Pancreas (tissue), 10 donors: ENCODE results near the gene NLGN1. TPM values are rescaled to one million over a fixed set of nuclear protein-coding genes. Genes with fewer than 3 reads are reported as not detected.

ENCODE experiments used
- ATAC-seq, 4 donors: fragments of 200-7000 bp; cut with Tn5 transposase; one replicate each; pipeline versions ENCODE4 v1.8.0 to v1.9.1; 2020; ENCODE audit warnings: mild to moderate bottlenecking in 4 of 4, moderate library complexity in 4 of 4
- DNase-seq, 6 donors: peaks; one replicate each; pipeline ENCODE4 v3.0.0-alpha.2; 2020
- FAIRE-seq: peaks from 2 replicates; lab custom pipeline; 2012; peaks lifted over from hg19 to GRCh38; lab: Jason Lieb, UNC
- H3K27ac ChIP-seq, 4 donors: fragments of 200-600 bp; sonication (generic); 1 replicate in 3 of 4; 2 replicates in 1 of 4; pipeline versions ENCODE4 v1.5.0 to v1.8.0; 2020
- H3K27me3 ChIP-seq, 4 donors: fragments of 200-600 bp; one replicate each; pipeline ENCODE4 v1.8.0; 2021
- H3K36me3 ChIP-seq, 3 donors: fragments of 200-600 bp; sonication (generic) in 1 of 3; one replicate each; pipeline versions ENCODE4 v1.5.0 to v1.8.0; 2020 to 2021
- H3K4me1 ChIP-seq, 3 donors: fragments of 200-600 bp; one replicate each; pipeline ENCODE4 v1.8.0; 2021
- H3K4me3 ChIP-seq, 4 donors: fragments of 200-600 bp; sonication (generic) in 2 of 4; one replicate each; pipeline versions ENCODE4 v1.5.0 to v1.8.0; 2020 to 2021
- H3K9me3 ChIP-seq, 4 donors: fragments of 200-600 bp; one replicate each; pipeline ENCODE4 v1.8.0; 2021
- CTCF ChIP-seq, 4 donors: fragments of 200-600 bp; sonication (generic) in 3 of 4; IDR thresholded peaks; one replicate each; pipeline versions ENCODE4 v1.5.0 to v1.8.0; 2021; ENCODE audit warnings: antibody characterized with exemption in 4 of 4
- WGBS, 2 donors: extraction: QIAGEN DNeasy Blood & Tissue Kit; methylation state at CpG; one replicate each; pipeline ENCODE4 v1.1.7; 2013; 5-methylcytosine and 5-hydroxymethylcytosine counted together
- intact Hi-C, 3 donors: fragments of 100-400 bp; cut with DNase I; formaldehyde crosslinking; loops; one replicate each; pipeline versions ENCODE4 v1.11.1 to v1.14.2; 2022
- polyA plus RNA-seq, 2 donors: library from polyadenylated mRNA; stranded (reverse); fragments of 200-250 nt; gene quantifications; one replicate each; pipeline ENCODE4 v1.2.3, GENCODE V29; 2013
- total RNA-seq, 6 donors: library from RNA; stranded (reverse); fragmentation: NEBNext Ultra II Directional in 4 of 6; extraction: Animal tissue kit (Norgen Biotek cat#: 25700) in 4 of 6; gene quantifications; one replicate each; pipeline versions ENCODE4 v1.2.1 to v1.2.4, GENCODE V29; 2021 to 2023
- donor health status: healthy with polysubstance abuse.
- donor health status: DM: no; HTN: no; CAD: no; lungs with moderate emphysema.
- donor health status: DM: no; HTN: no; CAD: no.
- donor health status: control.
- donor health status: control.
- donor health status: Bipolar disorder and iron deficiency.
- donor health status: DM: yes; HTN: yes; CAD: no.
- donor health status: DM: no; HTN: no; CAD: no.
- donor health status: DM: no; HTN: no; CAD: no.
- donor health status: DM: yes; HTN: yes; CAD: no.

Gene NLGN1
- total and polyA plus RNA-seq, 8 donors: 0.49 to 2.3 (median 0.84) TPM

DNA sequence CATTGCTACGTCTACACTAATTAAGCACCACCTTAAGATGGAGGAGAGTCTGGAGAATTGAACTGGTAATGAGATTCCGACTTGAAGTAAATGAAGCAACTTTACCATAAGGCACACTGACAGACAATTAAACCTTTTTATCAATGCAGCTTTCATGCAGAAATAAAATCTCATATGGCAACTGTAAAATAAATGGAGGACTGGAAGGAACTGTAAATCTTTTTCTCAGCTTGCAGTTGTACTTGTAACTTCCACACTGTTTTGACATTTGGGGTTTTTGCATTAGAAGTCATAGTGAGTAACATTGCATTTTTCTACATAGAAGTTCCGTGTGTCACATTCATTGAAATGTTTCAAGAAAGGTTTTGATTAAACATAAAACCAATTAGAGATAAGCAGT, 705.3 kb downstream of the NLGN1 start:
- H3K4me3 ChIP-seq: no peak overlapping the region
- intact Hi-C loops: no loop called here
- no peaks in the 10 kb centered on the region for H3K4me1 ChIP-seq
- no peaks in the 10 kb centered on the region for H3K27me3 ChIP-seq
- DNase-seq (no peak), FAIRE-seq (no peak), ATAC-seq (no peak)
- no peaks in the 10 kb centered on the region for H3K36me3 ChIP-seq
- TF ChIP-seq CTCF (IDR thresholded peaks at IDR 0.05): no peak
- H3K9me3 ChIP-seq: no peaks in the 10 kb centered on the region
- WGBS, 2 donors: 47 to 62% methylated on average over 3 of the region's 3 CpGs
- no peak overlapping the region for H3K27ac ChIP-seq

- TF ChIP-seq CTCF (IDR thresholded peaks at IDR 0.05): no peak
- Histone ChIP-seq H3K4me1 (no peaks in the 10 kb centered on the region), H3K36me3 (no peaks in the 10 kb centered on the region), H3K4me3 (no peak overlapping the region), H3K27me3 (no peaks in the 10 kb centered on the region), H3K27ac (no peak overlapping the region), H3K9me3 (no peaks in the 10 kb centered on the region)
- FAIRE-seq: no peak
- 61 to 67% methylated on average over 3 of the region's 3 CpGs for WGBS, 2 donors
- ATAC-seq: no peak
- DNase-seq: no peak
- intact Hi-C loops: no loop called here
Measured at GRCh38 chr3:174110761-174111160, 713.2 kb downstream of the NLGN1 start.

DNA sequence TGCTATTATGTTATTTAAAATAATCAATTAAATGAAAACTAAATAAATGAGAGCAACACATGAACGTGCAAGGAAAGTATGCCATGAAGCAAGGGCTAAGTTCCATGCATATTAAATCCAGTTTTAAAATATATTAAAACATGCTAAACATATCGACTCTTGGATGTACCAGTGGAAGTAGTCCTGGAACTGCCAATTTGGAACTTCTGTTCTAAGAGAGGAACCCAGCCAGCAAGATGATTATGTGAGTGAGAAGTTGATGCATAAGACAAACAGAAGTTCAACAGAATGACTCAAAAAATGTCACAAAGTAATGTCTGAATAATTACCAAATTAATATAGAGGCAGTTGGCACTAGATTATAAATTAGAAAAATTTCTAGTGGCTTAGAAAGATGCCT, 714.2 kb downstream of the NLGN1 start:
- Histone ChIP-seq H3K9me3 (no peaks in the 10 kb centered on the region), H3K27ac (no peak overlapping the region), H3K36me3 (no peaks in the 10 kb centered on the region), H3K27me3 (no peaks in the 10 kb centered on the region), H3K4me3 (no peak overlapping the region), H3K4me1 (no peaks in the 10 kb centered on the region)
- intact Hi-C loops: no loop called here
- 53 to 78% methylated on average over 2 of the region's 2 CpGs for WGBS, 2 donors
- TF ChIP-seq CTCF (IDR thresholded peaks at IDR 0.05): no peak
- no peak for FAIRE-seq
- ATAC-seq: no peak
- no peak for DNase-seq

DNA sequence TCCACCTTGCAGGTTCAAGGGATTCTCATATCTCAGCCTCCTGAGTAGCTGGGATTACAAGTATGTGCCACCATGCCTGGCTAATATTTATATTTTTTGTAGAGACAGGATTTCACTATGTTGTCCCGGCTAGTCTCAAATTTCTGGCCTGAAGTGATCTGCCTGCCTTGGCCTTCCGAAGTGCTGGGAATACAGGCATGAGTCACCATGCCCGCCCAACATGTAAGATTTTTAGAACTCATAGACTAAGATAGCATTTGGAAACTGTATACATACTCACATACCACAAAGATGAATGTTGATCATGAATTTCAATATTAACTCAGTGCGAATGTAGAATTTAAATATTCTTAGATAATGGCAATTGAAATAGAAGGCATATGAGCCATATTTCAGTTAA, 718.9 kb downstream of the NLGN1 start:
- Histone ChIP-seq H3K27ac (no peak overlapping the region), H3K4me1 (no peaks in the 10 kb centered on the region), H3K4me3 (no peak overlapping the region), H3K36me3 (no peaks in the 10 kb centered on the region), H3K27me3 (no peaks in the 10 kb centered on the region), H3K9me3 (no peaks in the 10 kb centered on the region)
- intact Hi-C loops: no loop called here
- no peak for TF ChIP-seq CTCF (IDR thresholded peaks at IDR 0.05)
- WGBS, 2 donors: 78 to 91% methylated on average over 4 of the region's 4 CpGs
- FAIRE-seq (no peak), ATAC-seq (no peak), DNase-seq (no peak)

GRCh38 chr3:174120997-174121396, 723.5 kb downstream of the NLGN1 start:
- Histone ChIP-seq H3K27me3 (no peaks in the 10 kb centered on the region), H3K4me3 (no peak overlapping the region), H3K27ac (no peak overlapping the region), H3K36me3 (no peaks in the 10 kb centered on the region), H3K9me3 (no peaks in the 10 kb centered on the region), H3K4me1 (no peaks in the 10 kb centered on the region)
- no peak for TF ChIP-seq CTCF (IDR thresholded peaks at IDR 0.05)
- DNase-seq: no peak
- FAIRE-seq: no peak
- intact Hi-C loops: no loop called here
- no peak for ATAC-seq
